ENCODE measurements around the gene TTN. TPM values are rescaled to one million over a fixed set of nuclear protein-coding genes. Genes with fewer than 3 reads are reported as not detected.

Gene TTN
- total RNA-seq, 1 experiment from 2014 or later = 1.1 TPM

- H3K9ac ChIP-seq (ENCODE audit: low read length) = no peak overlapping the region
- no peak for TF ChIP-seq EZH2phosphoT487 (IDR thresholded peaks at IDR 0.05; ENCODE audit: borderline replicate concordance, low read length)
- intact Hi-C loops (cut with micrococcal nuclease) = no loop called here
- no peaks in the 10 kb centered on the region for H3F3A ChIP-seq (ENCODE audit: low read length, unreplicated experiment)
- no peaks in the 10 kb centered on the region for H3K9me3 ChIP-seq (ENCODE audit: low read length)
- no peaks in the 10 kb centered on the region for H4K20me1 ChIP-seq (ENCODE audit: low read length)
- no peak overlapping the region for H2AFZ ChIP-seq (ENCODE audit: low read length)
- H3K79me2 ChIP-seq (ENCODE audit: low read length) = no peaks in the 10 kb centered on the region
- H3K36me3 ChIP-seq (ENCODE audit: low read depth, low read length) = no peaks in the 10 kb centered on the region
- no peak overlapping the region for H3K4me3 ChIP-seq (ENCODE audit: low read length)
- no peaks in the 10 kb centered on the region for H3K27me3 ChIP-seq (ENCODE audit: low read length)
- no peak overlapping the region for H3K4me2 ChIP-seq (ENCODE audit: low read length)
- DNase-seq (no peak), ATAC-seq (no peak)
- CTCF ChIA-PET = no interaction called here
- peaks cover 13% of the 10 kb centered on the region for H3K4me1 ChIP-seq (ENCODE audit: insufficient read depth, low read length)
- H3K27ac ChIP-seq (ENCODE audit: low read length) = no peak overlapping the region
- BruUV-seq (replicated peaks) = no TSS peak
- POLR2A ChIA-PET (ENCODE audit: unreplicated experiment) = no interaction called here
- H3K9me2 ChIP-seq (replicated peaks; ENCODE audit: low read length) = no peaks in the 10 kb centered on the region
Observed at GRCh38 chr2:178574789-178575188, 232.4 kb downstream of the TTN start.

- H3K9me3 ChIP-seq (ENCODE audit: low read length) = no peaks in the 10 kb centered on the region
- ATAC-seq (no peak), DNase-seq (no peak)
- TF ChIP-seq CTCF (conservative IDR thresholded peaks at IDR 0.05; ENCODE audit: low read depth, low read length) (no peak), EZH2phosphoT487 (IDR thresholded peaks at IDR 0.05; ENCODE audit: borderline replicate concordance, low read length) (no peak), EZH2 (IDR thresholded peaks at IDR 0.05; ENCODE audit: low read length, unreplicated experiment) (no peak)
- H2AFZ ChIP-seq (ENCODE audit: low read length) = no peak overlapping the region
- H3K27me3 ChIP-seq (ENCODE audit: low read length) = no peaks in the 10 kb centered on the region
- no peak overlapping the region for H3K4me3 ChIP-seq (ENCODE audit: low read length)
- intact Hi-C loops (cut with micrococcal nuclease) = no loop called here
- CTCF ChIA-PET = no interaction called here
- no peaks in the 10 kb centered on the region for H3F3A ChIP-seq (ENCODE audit: low read length, unreplicated experiment)
- H3K79me2 ChIP-seq (ENCODE audit: low read length) = no peaks in the 10 kb centered on the region
- H3K4me2 ChIP-seq (ENCODE audit: low read length) = no peak overlapping the region
- no peaks in the 10 kb centered on the region for H4K20me1 ChIP-seq (ENCODE audit: low read length)
- H3K9me2 ChIP-seq (replicated peaks; ENCODE audit: low read length) = no peaks in the 10 kb centered on the region
- BruUV-seq (replicated peaks) = no TSS peak
- H3K4me1 ChIP-seq (ENCODE audit: insufficient read depth, low read length) = no peaks in the 10 kb centered on the region
- no peak overlapping the region for H3K9ac ChIP-seq (ENCODE audit: low read length)
- POLR2A ChIA-PET (ENCODE audit: unreplicated experiment) = no interaction called here
- no peak overlapping the region for H3K27ac ChIP-seq (ENCODE audit: low read length)
- no peaks in the 10 kb centered on the region for H3K36me3 ChIP-seq (ENCODE audit: low read depth, low read length)
Observed at GRCh38 chr2:178568227-178568626, 239.0 kb downstream of the TTN start.

GRCh38 chr2:178553047-178553446 lies 254.2 kb downstream of the TTN start:
- H3K9me2 ChIP-seq (replicated peaks; ENCODE audit: low read length) = 0 out of 2 replicates have a peak, but pooled peaks cover 4% of the 10 kb centered on the region
- ChIA-PET CTCF (no interaction called here), POLR2A (ENCODE audit: unreplicated experiment) (no interaction called here)
- H4K20me1 ChIP-seq (ENCODE audit: low read length) = no peaks in the 10 kb centered on the region
- no peaks in the 10 kb centered on the region for H3K36me3 ChIP-seq (ENCODE audit: low read depth, low read length)
- no peaks in the 10 kb centered on the region for H3K9me3 ChIP-seq (ENCODE audit: low read length)
- peak overlapping the region; percentile 24 for H2AFZ ChIP-seq (ENCODE audit: low read length)
- H3K27ac ChIP-seq (ENCODE audit: low read length) = peak overlapping the region; percentile 33
- ATAC-seq (peak; percentile 94), DNase-seq (peak; percentile 86)
- no peaks in the 10 kb centered on the region for H3K27me3 ChIP-seq (ENCODE audit: low read length)
- H3K4me3 ChIP-seq (ENCODE audit: low read length) = no peak overlapping the region
- intact Hi-C loops (cut with micrococcal nuclease) = loop anchor here (1.0 kb wide), 1 partner anchor 26 kb away; no protein-coding TSS in a partner anchor
- H3K4me2 ChIP-seq (ENCODE audit: low read length) = 0 out of 2 replicates have a peak overlapping the region, but pooled peaks have one; percentile 11
- BruUV-seq (replicated peaks) = no TSS peak
- H3K9ac ChIP-seq (ENCODE audit: low read length) = no peak overlapping the region
- H3K79me2 ChIP-seq (ENCODE audit: low read length) = no peaks in the 10 kb centered on the region
- no peaks in the 10 kb centered on the region for H3F3A ChIP-seq (ENCODE audit: low read length, unreplicated experiment)
- TF ChIP-seq EZH2phosphoT487 (IDR thresholded peaks at IDR 0.05; ENCODE audit: borderline replicate concordance, low read length) = no peak
- TF ChIP-seq CTCF (conservative IDR thresholded peaks at IDR 0.05; ENCODE audit: low read depth, low read length) = no peak
- no peak for TF ChIP-seq EZH2 (IDR thresholded peaks at IDR 0.05; ENCODE audit: low read length, unreplicated experiment)
- peaks cover 14% of the 10 kb centered on the region for H3K4me1 ChIP-seq (ENCODE audit: insufficient read depth, low read length)

Data from PC-3 (cell line).